Lower leg skin (tissue), 3 donors: Measurements from ENCODE around the gene PIK3AP1.

Experiments used
- POLR2A ChIP-seq, 2 donors: fragments of 450-650 bp; IDR thresholded peaks; one replicate each; pipeline ENCODE4 v1.6.1; 2016 to 2017; ENCODE audit warnings: antibody characterized with exemption in 2 of 2, mild to moderate bottlenecking in 1 of 2, moderate library complexity in 1 of 2
- TF ChIP-seq, protein P1 (sequence below), 3 donors: fragments of 450-650 bp; IDR thresholded peaks; one replicate each; pipeline ENCODE4 v1.5.1; 2016; ENCODE audit warnings: antibody characterized with exemption in 3 of 3, mild to moderate bottlenecking in 3 of 3, moderate library complexity in 2 of 3

DNA sequence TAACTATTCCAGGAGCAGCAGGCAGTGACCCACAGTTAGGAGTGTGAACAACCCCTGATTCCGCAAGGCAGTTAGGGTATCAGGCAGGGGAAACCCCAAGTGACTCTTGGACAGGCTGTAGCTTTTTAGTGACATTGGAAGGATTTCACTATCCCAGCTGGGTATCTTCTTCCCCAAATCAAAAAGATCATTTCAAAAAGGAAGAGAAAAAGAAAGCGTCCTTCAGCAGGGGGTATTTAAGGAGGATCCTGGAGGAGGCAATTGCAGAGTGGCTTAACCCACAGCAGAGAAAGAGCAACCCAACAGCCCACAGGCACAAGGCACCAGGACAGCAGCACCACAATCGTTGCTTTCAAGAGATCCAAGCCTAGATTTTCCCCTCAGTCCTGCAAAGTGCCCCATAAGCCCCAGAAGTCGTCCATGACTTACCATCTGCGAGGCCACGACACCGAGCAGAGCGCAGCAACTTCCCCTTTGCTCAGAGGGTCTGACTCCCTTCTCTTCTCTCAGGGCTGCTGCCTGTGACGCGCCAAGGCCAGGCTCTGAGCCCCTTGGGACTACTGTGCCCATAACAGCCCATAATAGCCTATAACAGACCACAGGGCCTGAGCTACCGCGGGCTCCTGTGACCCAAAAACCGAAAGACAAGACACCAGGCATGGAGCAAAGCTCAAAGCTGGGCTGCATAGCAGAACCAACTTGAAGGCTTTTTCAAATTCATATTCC is 19.8 kb downstream of the PIK3AP1 start:
- TF ChIP-seq, protein P1, sequence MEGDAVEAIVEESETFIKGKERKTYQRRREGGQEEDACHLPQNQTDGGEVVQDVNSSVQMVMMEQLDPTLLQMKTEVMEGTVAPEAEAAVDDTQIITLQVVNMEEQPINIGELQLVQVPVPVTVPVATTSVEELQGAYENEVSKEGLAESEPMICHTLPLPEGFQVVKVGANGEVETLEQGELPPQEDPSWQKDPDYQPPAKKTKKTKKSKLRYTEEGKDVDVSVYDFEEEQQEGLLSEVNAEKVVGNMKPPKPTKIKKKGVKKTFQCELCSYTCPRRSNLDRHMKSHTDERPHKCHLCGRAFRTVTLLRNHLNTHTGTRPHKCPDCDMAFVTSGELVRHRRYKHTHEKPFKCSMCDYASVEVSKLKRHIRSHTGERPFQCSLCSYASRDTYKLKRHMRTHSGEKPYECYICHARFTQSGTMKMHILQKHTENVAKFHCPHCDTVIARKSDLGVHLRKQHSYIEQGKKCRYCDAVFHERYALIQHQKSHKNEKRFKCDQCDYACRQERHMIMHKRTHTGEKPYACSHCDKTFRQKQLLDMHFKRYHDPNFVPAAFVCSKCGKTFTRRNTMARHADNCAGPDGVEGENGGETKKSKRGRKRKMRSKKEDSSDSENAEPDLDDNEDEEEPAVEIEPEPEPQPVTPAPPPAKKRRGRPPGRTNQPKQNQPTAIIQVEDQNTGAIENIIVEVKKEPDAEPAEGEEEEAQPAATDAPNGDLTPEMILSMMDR (IDR thresholded peaks at IDR 0.05), result no peak
- TF ChIP-seq POLR2A (IDR thresholded peaks at IDR 0.05), result no peak
